Heart left ventricle (tissue), 13 donors: Measurements from ENCODE around the gene PTPRU.

Source experiments
- CTCF ChIP-seq, 12 donors: fragments of 200-600 bp; sonication (generic) in 4 of 12; IDR thresholded peaks; one replicate each; pipeline versions ENCODE4 v1.5.0 to v1.8.0; 2018 to 2022; ENCODE audit warnings: antibody characterized with exemption in 12 of 12, mild to moderate bottlenecking in 5 of 12
- POLR2A ChIP-seq, 2 donors: fragments of 450-650 bp; IDR thresholded peaks; one replicate each; pipeline ENCODE4 v1.6.1; 2017; ENCODE audit warnings: antibody characterized with exemption in 2 of 2, mild to moderate bottlenecking in 2 of 2, moderate library complexity in 2 of 2
- donor health status: ischemic (EF 13 %, LVEDD 7.1; RV severe dilation, severe dysfunction).
- donor health status: DM: no; HTN: yes; CAD: no.
- donor health status: DM: no; HTN: no; CAD: no.
- donor health status: ischemic (EF 25% LVEDD 6.9; RV normal size, moderate dysfunction).
- donor health status: ischemic (EF 25% LVEDD 5.7; RV mildly dilated, moderate dysfunction).
- donor health status: ischemic (EF 35%, LVEDD 5.7; RV mildly dilated, moderate dysfunction).
- donor health status: nonischemic (EF 11% LVEDD 7.7; RV severe dilation, severe dysfunction).
- donor health status: DM: yes; HTN: yes; CAD: no.
- donor health status: PGD.
- donor health status: ischemic (EF 29% LVEDD 5.4; RV normal size, mild dysfunction).
- donor health status: nonischemic (EF 23%, LVEDD 6.1; RV moderate dilation, normal function).

DNA sequence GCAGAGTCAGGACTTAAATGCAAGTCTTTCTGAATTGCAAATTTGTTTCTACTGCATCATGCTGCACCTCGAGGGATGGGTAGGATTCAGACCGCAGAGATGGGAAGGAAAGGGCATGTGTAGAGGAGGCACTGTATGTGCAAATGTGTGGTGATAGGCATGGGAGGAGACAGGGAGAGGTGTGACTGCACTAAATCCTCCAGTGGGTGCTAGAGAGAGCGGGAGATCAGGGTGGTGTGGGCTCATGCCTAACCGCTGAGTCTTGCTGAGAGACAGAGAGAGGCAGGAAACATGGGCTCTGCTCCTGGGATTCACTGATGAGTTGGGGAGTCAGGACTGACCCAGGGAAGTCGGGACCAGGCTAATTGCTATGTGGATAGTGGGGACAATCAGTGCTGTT is 61.1 kb downstream of the PTPRU start:
- TF ChIP-seq POLR2A (IDR thresholded peaks at IDR 0.05) (no peak), CTCF (IDR thresholded peaks at IDR 0.05) (no peak)
